Lung (tissue), 12 donors: Measurements from ENCODE around the gene HYAL2. TPM values are rescaled to one million over a fixed set of nuclear protein-coding genes. Genes with fewer than 3 reads are reported as not detected.

Source experiments
- ATAC-seq: fragments of 200-7000 bp; cut with Tn5 transposase; one replicate; pipeline ENCODE4 v1.9.1; 2020; ENCODE audit warnings: moderate number of reproducible peaks; ENCODE audit not compliant: insufficient read depth, low FRiP score
- DNase-seq, 3 donors: peaks; one replicate each; pipeline ENCODE4 v3.0.0-alpha.2; 2013 to 2017
- H3K27ac ChIP-seq, 2 donors: one replicate each; pipeline ENCODE4 v1.5.1; 2013; ENCODE audit warnings: mild to moderate bottlenecking in 2 of 2, moderate library complexity in 2 of 2, control low read depth in 1 of 2, inconsistent platforms in 1 of 2, low read depth in 1 of 2, low read length in 1 of 2
- H3K27me3 ChIP-seq, 3 donors: one replicate each; pipeline ENCODE4 v1.5.1; 2013; ENCODE audit warnings: low read length in 2 of 3; ENCODE audit not compliant: control insufficient read depth in 3 of 3, insufficient read depth in 3 of 3
- H3K36me3 ChIP-seq, 4 donors: one replicate each; pipeline ENCODE4 v1.5.1; 2013; ENCODE audit warnings: low read length in 4 of 4, mild to moderate bottlenecking in 1 of 4, moderate library complexity in 1 of 4; ENCODE audit not compliant: control insufficient read depth in 4 of 4, insufficient read depth in 4 of 4
- H3K4me1 ChIP-seq, 5 donors: one replicate each; pipeline ENCODE4 v1.5.1; 2013; ENCODE audit warnings: low read length in 5 of 5, mild to moderate bottlenecking in 2 of 5, moderate library complexity in 1 of 5; ENCODE audit not compliant: control insufficient read depth in 5 of 5, insufficient read depth in 5 of 5
- H3K4me3 ChIP-seq: one replicate; pipeline ENCODE4 v1.5.1; 2013; ENCODE audit warnings: mild to moderate bottlenecking, control low read depth, moderate library complexity
- H3K9ac ChIP-seq, 2 donors: one replicate each; pipeline ENCODE4 v1.5.1; 2013; ENCODE audit warnings: low read length in 2 of 2, control low read depth in 1 of 2; ENCODE audit not compliant: insufficient read depth in 1 of 2
- H3K9me3 ChIP-seq, 4 donors: one replicate each; pipeline ENCODE4 v1.5.1; 2013; ENCODE audit warnings: low read length in 3 of 4, mild to moderate bottlenecking in 1 of 4, moderate library complexity in 1 of 4; ENCODE audit not compliant: control insufficient read depth in 4 of 4, insufficient read depth in 3 of 4
- WGBS, 2 donors: extraction: QIAGEN DNeasy Blood & Tissue Kit; methylation state at CpG; one replicate each; pipeline ENCODE4 v1.1.7; 2013; 5-methylcytosine and 5-hydroxymethylcytosine counted together
- polyA plus RNA-seq, 2 donors: library from polyadenylated mRNA; stranded (reverse); fragments of 200-250 nt; gene quantifications; one replicate each; pipeline ENCODE4 v1.2.1, GENCODE V29; 2013
- total RNA-seq, 2 donors: library from RNA; depleted of rRNA in 1 of 2; stranded (reverse); fragments of >200 nt in 1 of 2; gene quantifications; one replicate each; pipeline ENCODE4 v1.2.1, GENCODE V29; 2014 to 2021
- TF ChIP-seq, protein P1 (sequence below): IDR thresholded peaks from 2 replicates; pipeline ENCODE4 v1.5.1; 2012; ENCODE audit warnings: mild to moderate bottlenecking; ENCODE audit errors: control extremely low read depth, extremely low read depth
- donor health status: control.
- donor health status: control.
- donor health status: Bipolar disorder and iron deficiency.
- donor health status: healthy.
- donor health status: DM: yes; HTN: yes; CAD: no.

Gene HYAL2
- total and polyA plus RNA-seq, 4 donors, result 94.3 to 218 (median 201) TPM

DNA sequence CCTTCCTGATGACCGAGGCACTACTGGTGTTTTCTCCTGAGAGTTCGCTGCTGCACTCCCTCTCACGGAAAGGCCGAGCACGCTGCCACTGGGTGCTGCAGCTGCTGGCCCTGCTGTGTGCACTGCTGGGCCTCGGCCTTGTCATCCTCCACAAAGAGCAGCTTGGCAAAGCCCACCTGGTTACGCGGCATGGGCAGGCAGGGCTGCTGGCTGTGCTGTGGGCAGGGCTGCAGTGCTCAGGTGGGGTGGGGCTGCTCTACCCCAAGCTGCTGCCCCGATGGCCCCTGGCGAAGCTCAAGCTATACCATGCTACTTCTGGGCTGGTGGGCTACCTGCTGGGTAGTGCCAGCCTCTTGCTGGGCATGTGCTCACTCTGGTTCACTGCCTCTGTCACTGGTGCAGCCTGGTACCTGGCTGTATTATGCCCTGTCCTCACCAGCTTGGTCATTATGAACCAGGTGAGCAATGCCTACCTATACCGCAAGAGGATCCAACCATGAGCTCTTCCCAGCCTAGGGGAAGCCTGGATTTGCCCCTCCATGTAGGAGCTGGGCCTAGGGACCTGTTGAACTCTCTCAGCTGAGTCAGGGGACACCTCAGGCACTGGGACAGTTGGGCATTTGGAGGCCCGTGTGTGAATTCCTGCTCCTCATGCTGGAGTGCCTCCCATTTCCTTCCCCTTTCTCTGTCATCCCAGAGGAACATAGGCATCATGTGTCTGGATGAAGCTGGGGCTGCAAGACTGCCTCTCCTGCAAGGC, 30.9 kb upstream of the HYAL2 start:
- Histone ChIP-seq H3K9ac (no peak overlapping the region), H3K36me3 (peaks cover 9 to 33% (median 27%) of the 10 kb centered on the region in 4 donors), H3K9me3 (no peaks in the 10 kb centered on the region), H3K27me3 (no peaks in the 10 kb centered on the region), H3K4me3 (no peak overlapping the region), H3K4me1 (peaks cover 33 to 47% (median 36%) of the 10 kb centered on the region in 5 donors), H3K27ac (no peak overlapping the region)
- DNase-seq (no peak), ATAC-seq (no peak)
- WGBS, 2 donors, result 84 to 87% methylated on average over 12 of the region's 12 CpGs
- TF ChIP-seq, protein P1, sequence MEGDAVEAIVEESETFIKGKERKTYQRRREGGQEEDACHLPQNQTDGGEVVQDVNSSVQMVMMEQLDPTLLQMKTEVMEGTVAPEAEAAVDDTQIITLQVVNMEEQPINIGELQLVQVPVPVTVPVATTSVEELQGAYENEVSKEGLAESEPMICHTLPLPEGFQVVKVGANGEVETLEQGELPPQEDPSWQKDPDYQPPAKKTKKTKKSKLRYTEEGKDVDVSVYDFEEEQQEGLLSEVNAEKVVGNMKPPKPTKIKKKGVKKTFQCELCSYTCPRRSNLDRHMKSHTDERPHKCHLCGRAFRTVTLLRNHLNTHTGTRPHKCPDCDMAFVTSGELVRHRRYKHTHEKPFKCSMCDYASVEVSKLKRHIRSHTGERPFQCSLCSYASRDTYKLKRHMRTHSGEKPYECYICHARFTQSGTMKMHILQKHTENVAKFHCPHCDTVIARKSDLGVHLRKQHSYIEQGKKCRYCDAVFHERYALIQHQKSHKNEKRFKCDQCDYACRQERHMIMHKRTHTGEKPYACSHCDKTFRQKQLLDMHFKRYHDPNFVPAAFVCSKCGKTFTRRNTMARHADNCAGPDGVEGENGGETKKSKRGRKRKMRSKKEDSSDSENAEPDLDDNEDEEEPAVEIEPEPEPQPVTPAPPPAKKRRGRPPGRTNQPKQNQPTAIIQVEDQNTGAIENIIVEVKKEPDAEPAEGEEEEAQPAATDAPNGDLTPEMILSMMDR, result no peak

DNA sequence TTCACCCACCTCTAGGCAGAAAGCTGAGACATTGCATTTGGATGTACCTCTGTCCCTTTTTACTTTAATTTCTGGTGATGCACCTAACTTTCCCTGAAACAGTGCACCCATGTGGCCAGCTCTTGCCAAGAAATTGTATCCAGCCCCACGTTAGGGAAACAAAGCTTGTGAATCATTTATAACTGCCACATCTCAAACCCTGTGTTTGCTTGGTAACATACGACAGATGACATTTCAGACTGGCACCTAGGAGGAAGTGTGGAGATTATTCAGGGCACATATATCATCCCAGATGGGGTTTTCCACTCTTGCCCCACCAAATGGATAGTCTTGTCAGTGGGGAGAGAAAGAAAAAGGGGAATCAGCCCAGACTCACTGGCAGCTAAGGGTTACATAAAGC, 30.2 kb upstream of the HYAL2 start:
- peaks cover 27 to 40% (median 30%) of the 10 kb centered on the region in 5 donors for H3K4me1 ChIP-seq
- no peak for ATAC-seq
- H3K9ac ChIP-seq, result no peak overlapping the region
- H3K36me3 ChIP-seq, result peaks cover 9 to 38% (median 29%) of the 10 kb centered on the region in 4 donors
- DNase-seq, result no peak
- H3K27me3 ChIP-seq, result no peaks in the 10 kb centered on the region
- H3K27ac ChIP-seq, result no peak overlapping the region
- WGBS, 2 donors, result 28 to 35% methylated on average over 2 of the region's 2 CpGs
- TF ChIP-seq, protein P1, result no peak
- no peaks in the 10 kb centered on the region for H3K9me3 ChIP-seq
- no peak overlapping the region for H3K4me3 ChIP-seq

DNA sequence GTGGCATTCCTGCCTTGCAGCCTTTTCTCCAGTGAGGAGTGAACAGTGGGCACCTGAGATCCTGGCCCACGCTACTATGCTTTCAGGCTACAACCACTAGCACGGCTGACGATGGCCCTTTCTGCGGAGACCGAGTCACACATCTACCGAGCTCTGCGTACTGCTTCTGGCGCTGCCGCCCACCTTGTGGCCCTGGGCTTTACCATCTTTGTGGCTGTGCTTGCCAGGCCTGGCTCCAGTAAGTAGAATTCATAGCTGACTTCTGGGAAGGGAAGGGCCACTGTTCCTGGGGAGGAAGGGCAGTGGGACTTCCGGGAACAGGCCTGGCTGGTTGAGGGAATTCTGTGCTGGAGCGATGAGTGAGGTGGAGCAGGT, 28.8 kb upstream of the HYAL2 start:
- 55 to 73% methylated on average over 11 of the region's 11 CpGs for WGBS, 2 donors
- H3K27ac ChIP-seq, result peak overlapping the region in 1 of 2 donors; percentile 92
- peaks cover 9 to 39% (median 27%) of the 10 kb centered on the region in 4 donors for H3K36me3 ChIP-seq
- TF ChIP-seq, protein P1, result no peak
- no peaks in the 10 kb centered on the region for H3K9me3 ChIP-seq
- peak overlapping the region; percentile 12 for H3K4me3 ChIP-seq
- DNase-seq (no peak), ATAC-seq (no peak)
- H3K9ac ChIP-seq, result peak overlapping the region in 1 of 2 donors; percentile 47
- H3K27me3 ChIP-seq, result no peaks in the 10 kb centered on the region
- H3K4me1 ChIP-seq, result peaks cover 15 to 29% (median 18%) of the 10 kb centered on the region in 5 donors
